Skeletal muscle satellite cell (primary cell): ENCODE data around the gene GREB1L.
"Not testable (repeated sequence)": the region's sequence is repeated elsewhere in the genome, so short reads cannot be mapped to it uniquely, and the experiment has no call there.

Experiments used
- H3K27me3 ChIP-seq: 2 replicates; pipeline ENCODE4 v1.7.0; 2013; ENCODE audit warnings: low read length; ENCODE audit not compliant: control insufficient read depth, insufficient read depth
- H3K36me3 ChIP-seq: 2 replicates; pipeline ENCODE4 v1.7.0; 2013; ENCODE audit warnings: mild to moderate bottlenecking, control low read depth, low read length; ENCODE audit not compliant: insufficient read depth
- H3K4me1 ChIP-seq: 2 replicates; pipeline ENCODE4 v1.7.0; 2013; ENCODE audit warnings: low read length; ENCODE audit not compliant: control insufficient read depth, insufficient read depth
- H3K4me2 ChIP-seq: 2 replicates; pipeline ENCODE4 v1.7.0; 2013; ENCODE audit warnings: mild to moderate bottlenecking, low read length
- H3K4me3 ChIP-seq: 2 replicates; pipeline ENCODE4 v1.7.0; 2013; ENCODE audit warnings: low read length
- H3K9ac ChIP-seq: 2 replicates; pipeline ENCODE4 v1.7.0; 2013; ENCODE audit warnings: mild to moderate bottlenecking, low read depth, low read length, moderate library complexity
- H3K9me3 ChIP-seq: replicated peaks from 2 replicates; pipeline ENCODE4 v1.7.0; 2013; ENCODE audit warnings: mild to moderate bottlenecking, control low read depth, low read length

The GREB1L gene

GRCh38 chr18:21369597-21369996, 127.6 kb downstream of the GREB1L start:
- not testable (repeated sequence) for H3K4me3 ChIP-seq, H3K9me3 ChIP-seq, H3K36me3 ChIP-seq, H3K9ac ChIP-seq, H3K27me3 ChIP-seq, H3K4me2 ChIP-seq
- peaks cover 26% of the 10 kb centered on the region for H3K4me1 ChIP-seq

GRCh38 chr18:21383031-21383430, 141.0 kb downstream of the GREB1L start:
- Histone ChIP-seq H3K27me3 (peaks cover 3% of the 10 kb centered on the region), H3K4me2 (no peak overlapping the region), H3K4me1 (no peaks in the 10 kb centered on the region), H3K9me3 (no peaks in the 10 kb centered on the region), H3K4me3 (no peak overlapping the region), H3K9ac (no peak overlapping the region), H3K36me3 (no peaks in the 10 kb centered on the region)

- no peaks in the 10 kb centered on the region for H3K9me3 ChIP-seq
- H3K27me3 ChIP-seq = peaks cover 3% of the 10 kb centered on the region
- no peak overlapping the region for H3K9ac ChIP-seq
- H3K36me3 ChIP-seq = no peaks in the 10 kb centered on the region
- no peak overlapping the region for H3K4me3 ChIP-seq
- H3K4me2 ChIP-seq = no peak overlapping the region
- peaks cover 9% of the 10 kb centered on the region for H3K4me1 ChIP-seq
Observed at GRCh38 chr18:21386523-21387240, 144.7 kb downstream of the GREB1L start.

- Histone ChIP-seq H3K9me3 (no peaks in the 10 kb centered on the region), H3K27me3 (peaks cover 3% of the 10 kb centered on the region), H3K4me1 (peaks cover 9% of the 10 kb centered on the region), H3K4me3 (no peak overlapping the region), H3K9ac (no peak overlapping the region), H3K4me2 (no peak overlapping the region), H3K36me3 (no peaks in the 10 kb centered on the region)
Observed at GRCh38 chr18:21387886-21388285, 145.9 kb downstream of the GREB1L start.

- no peaks in the 10 kb centered on the region for H3K9me3 ChIP-seq
- no peak overlapping the region for H3K4me2 ChIP-seq
- H3K27me3 ChIP-seq = peaks cover 3% of the 10 kb centered on the region
- no peak overlapping the region for H3K4me3 ChIP-seq
- no peaks in the 10 kb centered on the region for H3K36me3 ChIP-seq
- peaks cover 9% of the 10 kb centered on the region for H3K4me1 ChIP-seq
- H3K9ac ChIP-seq = no peak overlapping the region
Observed at GRCh38 chr18:21389283-21389682, 147.3 kb downstream of the GREB1L start.

- no peak overlapping the region for H3K4me2 ChIP-seq
- H3K36me3 ChIP-seq = no peaks in the 10 kb centered on the region
- peaks cover 3% of the 10 kb centered on the region for H3K27me3 ChIP-seq
- H3K9me3 ChIP-seq = no peaks in the 10 kb centered on the region
- no peak overlapping the region for H3K9ac ChIP-seq
- H3K4me1 ChIP-seq = peaks cover 9% of the 10 kb centered on the region
- H3K4me3 ChIP-seq = no peak overlapping the region
Observed at GRCh38 chr18:21389903-21390302, 147.9 kb downstream of the GREB1L start.

- no peak overlapping the region for H3K9ac ChIP-seq
Observed at GRCh38 chr18:21391074-21391673, 149.1 kb downstream of the GREB1L start.

GRCh38 chr18:21393986-21394385, 152.0 kb downstream of the GREB1L start:
- no peaks in the 10 kb centered on the region for H3K9me3 ChIP-seq
- no peak overlapping the region for H3K4me2 ChIP-seq
- H3K4me1 ChIP-seq = peaks cover 9% of the 10 kb centered on the region
- H3K4me3 ChIP-seq = no peak overlapping the region
- no peak overlapping the region for H3K9ac ChIP-seq
- H3K27me3 ChIP-seq = no peaks in the 10 kb centered on the region
- H3K36me3 ChIP-seq = no peaks in the 10 kb centered on the region

More at GRCh38 chr18:21391074-21391673, 149.1 kb downstream of the GREB1L start:
- peak overlapping the region; percentile 42 for H3K4me2 ChIP-seq
- peaks cover 9% of the 10 kb centered on the region for H3K4me1 ChIP-seq
- no peak overlapping the region for H3K4me3 ChIP-seq
- H3K27me3 ChIP-seq = peaks cover 3% of the 10 kb centered on the region
- H3K9me3 ChIP-seq = no peaks in the 10 kb centered on the region
- no peaks in the 10 kb centered on the region for H3K36me3 ChIP-seq

- Histone ChIP-seq H3K4me2 (no peak overlapping the region), H3K4me1 (no peaks in the 10 kb centered on the region), H3K36me3 (no peaks in the 10 kb centered on the region), H3K9me3 (no peaks in the 10 kb centered on the region), H3K27me3 (no peaks in the 10 kb centered on the region), H3K4me3 (no peak overlapping the region), H3K9ac (no peak overlapping the region)
Observed at GRCh38 chr18:21398121-21398520, 156.1 kb downstream of the GREB1L start.

- no peaks in the 10 kb centered on the region for H3K9me3 ChIP-seq
- H3K9ac ChIP-seq = no peak overlapping the region
- H3K4me2 ChIP-seq = no peak overlapping the region
- H3K4me1 ChIP-seq = no peaks in the 10 kb centered on the region
- no peaks in the 10 kb centered on the region for H3K27me3 ChIP-seq
- no peak overlapping the region for H3K4me3 ChIP-seq
- H3K36me3 ChIP-seq = no peaks in the 10 kb centered on the region
Observed at GRCh38 chr18:21402272-21402671, 160.2 kb downstream of the GREB1L start.

- no peaks in the 10 kb centered on the region for H3K27me3 ChIP-seq
- H3K9ac ChIP-seq = no peak overlapping the region
- H3K4me2 ChIP-seq = no peak overlapping the region
- no peaks in the 10 kb centered on the region for H3K4me1 ChIP-seq
- no peaks in the 10 kb centered on the region for H3K36me3 ChIP-seq
- H3K9me3 ChIP-seq = no peaks in the 10 kb centered on the region
- no peak overlapping the region for H3K4me3 ChIP-seq
Observed at GRCh38 chr18:21404426-21404825, 162.4 kb downstream of the GREB1L start.

GRCh38 chr18:21406116-21406515, 164.1 kb downstream of the GREB1L start:
- Histone ChIP-seq H3K4me3 (no peak overlapping the region), H3K4me2 (no peak overlapping the region), H3K4me1 (no peaks in the 10 kb centered on the region), H3K9me3 (no peaks in the 10 kb centered on the region), H3K36me3 (no peaks in the 10 kb centered on the region), H3K9ac (no peak overlapping the region), H3K27me3 (no peaks in the 10 kb centered on the region)
